Loucy (cell line): ENCODE measurements around the gene VAV2.

Experiments
- H2AFZ ChIP-seq: fragments of 200-600 bp; sonication (generic); 2 replicates; pipeline ENCODE4 v1.6.0; 2016; ENCODE audit warnings: antibody characterized with exemption, mild to moderate bottlenecking, low read length, moderate library complexity
- H3F3A ChIP-seq: fragments of 200-600 bp; 2 replicates; pipeline ENCODE4 v1.6.0; 2016; ENCODE audit warnings: antibody characterized with exemption, low read depth, mild to moderate bottlenecking
- H3K27me3 ChIP-seq: fragments of 200-600 bp; sonication (generic); 2 replicates; pipeline ENCODE4 v1.6.1; 2014; ENCODE audit warnings: low read length, mild to moderate bottlenecking; ENCODE audit not compliant: insufficient read depth, poor library complexity, severe bottlenecking
- H3K36me3 ChIP-seq: fragments of 200-600 bp; sonication (generic); 2 replicates; pipeline ENCODE4 v1.6.1; 2016; ENCODE audit warnings: low read length; ENCODE audit not compliant: insufficient read depth
- H3K4me1 ChIP-seq: fragments of 200-600 bp; sonication (generic); 2 replicates; pipeline ENCODE4 v1.5.1; 2014; ENCODE audit warnings: low read length, mild to moderate bottlenecking; ENCODE audit not compliant: insufficient read depth, poor library complexity, severe bottlenecking
- H3K4me2 ChIP-seq: fragments of 200-600 bp; sonication (generic); 2 replicates; pipeline ENCODE4 v1.6.0; 2014; ENCODE audit warnings: antibody characterized with exemption, low read length, low read depth, mild to moderate bottlenecking; ENCODE audit not compliant: poor library complexity, severe bottlenecking
- H3K4me3 ChIP-seq: fragments of 200-600 bp; sonication (generic); 2 replicates; pipeline ENCODE4 v1.5.1; 2014; ENCODE audit warnings: low read length, mild to moderate bottlenecking, mixed read lengths; ENCODE audit not compliant: poor library complexity, severe bottlenecking
- H3K79me2 ChIP-seq: fragments of 200-600 bp; sonication (generic); 2 replicates; pipeline ENCODE4 v1.6.1; 2014; ENCODE audit warnings: low read length; ENCODE audit not compliant: insufficient read depth
- H3K9ac ChIP-seq: fragments of 200-600 bp; sonication (generic); 2 replicates; pipeline ENCODE4 v1.6.0; 2014; ENCODE audit warnings: mild to moderate bottlenecking, low read depth, low read length, moderate library complexity; ENCODE audit not compliant: poor library complexity, severe bottlenecking
- H3K9me2 ChIP-seq: fragments of 200-600 bp; sonication (generic); replicated peaks from 2 replicates; pipeline ENCODE4 v1.6.1; 2016; ENCODE audit warnings: low read depth, low read length, mixed read lengths
- H3K9me3 ChIP-seq: fragments of 200-600 bp; sonication (generic); 2 replicates; pipeline ENCODE4 v1.6.1; 2014; ENCODE audit warnings: mild to moderate bottlenecking, antibody characterized with exemption, low read length, low read depth; ENCODE audit not compliant: insufficient read depth
- H4K20me1 ChIP-seq: fragments of 200-600 bp; sonication (generic); 2 replicates; pipeline ENCODE4 v1.6.0; 2014; ENCODE audit warnings: antibody characterized with exemption, low read length, mild to moderate bottlenecking; ENCODE audit not compliant: insufficient read depth, poor library complexity, severe bottlenecking
- CTCF ChIP-seq: fragments of 200-600 bp; sonication (generic); conservative IDR thresholded peaks from 2 replicates; pipeline ENCODE4 v1.5.1; 2014; ENCODE audit warnings: mild to moderate bottlenecking, antibody characterized with exemption, low read length
- EZH2phosphoT487 ChIP-seq: fragments of 200-600 bp; IDR thresholded peaks from 2 replicates; pipeline ENCODE4 v1.6.1; 2018; ENCODE audit warnings: antibody characterized with exemption, mild to moderate bottlenecking, moderate library complexity, borderline replicate concordance

Gene VAV2

DNA sequence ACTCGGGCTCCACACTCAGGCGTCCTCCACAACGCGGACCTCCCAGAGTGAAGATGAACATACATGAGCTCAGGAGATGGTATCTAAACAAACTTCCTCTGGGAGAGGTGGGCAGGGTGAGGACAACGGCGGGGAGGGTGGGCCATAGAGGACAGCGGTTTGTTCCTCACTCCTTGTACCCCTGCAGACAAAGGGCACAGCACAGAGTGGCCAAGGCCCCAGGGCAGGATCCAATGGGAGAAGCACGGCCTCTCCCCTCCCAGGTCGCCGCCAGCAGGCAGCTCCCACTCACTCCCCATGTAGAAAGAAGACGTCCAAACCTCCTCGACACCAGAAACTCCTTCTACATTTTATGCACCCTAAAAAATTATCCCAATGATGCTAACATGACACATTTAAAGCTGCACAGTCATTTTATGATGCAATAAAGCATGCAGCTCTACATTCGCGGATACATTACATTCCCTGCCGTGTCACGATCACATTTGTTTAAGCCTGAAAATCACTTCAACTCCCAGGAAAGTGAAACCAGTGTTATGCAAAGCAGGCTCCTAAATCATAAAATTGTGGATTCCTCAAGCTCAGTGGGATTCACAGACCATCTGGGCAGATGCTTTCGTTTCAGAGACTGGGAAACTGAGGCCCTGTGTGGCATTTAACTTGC, 166.4 kb downstream of the VAV2 start:
- Histone ChIP-seq H3F3A (no peaks in the 10 kb centered on the region), H3K36me3 (peaks cover 3% of the 10 kb centered on the region; the same call in 1 of the 2 replicates), H4K20me1 (no peaks in the 10 kb centered on the region), H3K79me2 (no peaks in the 10 kb centered on the region), H3K9me2 (no peaks in the 10 kb centered on the region), H3K9ac (no peak overlapping the region), H3K4me2 (no peak overlapping the region), H2AFZ (no peak overlapping the region), H3K27me3 (no peaks in the 10 kb centered on the region), H3K4me3 (no peak overlapping the region), H3K4me1 (no peaks in the 10 kb centered on the region), H3K9me3 (no peaks in the 10 kb centered on the region)
- no peak for TF ChIP-seq CTCF
- TF ChIP-seq EZH2phosphoT487 = no peak

DNA sequence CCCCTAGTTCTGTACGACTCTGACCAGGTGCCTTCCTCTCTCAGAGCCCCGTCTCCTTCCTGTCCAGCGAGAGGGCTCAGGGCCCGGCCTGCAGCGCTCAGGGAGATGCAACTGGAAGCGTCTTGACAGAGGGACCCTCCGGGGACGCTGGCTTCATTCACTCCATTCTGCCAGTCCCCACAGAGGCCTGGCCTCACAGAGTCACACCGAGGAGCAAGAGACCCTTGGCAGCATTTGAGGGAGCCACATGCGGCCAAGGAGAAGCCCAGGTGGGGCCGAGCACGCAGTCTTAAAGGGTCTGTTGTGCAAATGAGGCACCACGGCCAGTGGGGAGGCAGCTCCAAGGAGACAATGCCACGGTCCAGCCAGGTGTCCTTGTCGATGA, 167.3 kb downstream of the VAV2 start:
- peaks cover 1% of the 10 kb centered on the region; the same call in 1 of the 2 replicates for H3K36me3 ChIP-seq
- H3K9ac ChIP-seq = no peak overlapping the region
- no peaks in the 10 kb centered on the region for H4K20me1 ChIP-seq
- H3K9me2 ChIP-seq = no peaks in the 10 kb centered on the region
- no peaks in the 10 kb centered on the region for H3K4me1 ChIP-seq
- no peak overlapping the region for H3K4me2 ChIP-seq
- no peaks in the 10 kb centered on the region for H3K27me3 ChIP-seq
- no peaks in the 10 kb centered on the region for H3F3A ChIP-seq
- TF ChIP-seq CTCF = no peak
- TF ChIP-seq EZH2phosphoT487 = no peak
- H3K79me2 ChIP-seq = no peaks in the 10 kb centered on the region
- H3K9me3 ChIP-seq = no peaks in the 10 kb centered on the region
- H2AFZ ChIP-seq = no peak overlapping the region
- H3K4me3 ChIP-seq = no peak overlapping the region

GRCh38 chr9:133824106-133824801, 167.9 kb downstream of the VAV2 start:
- H3K4me2 ChIP-seq = no peak overlapping the region
- H3F3A ChIP-seq = no peaks in the 10 kb centered on the region
- no peak overlapping the region for H3K4me3 ChIP-seq
- H2AFZ ChIP-seq = no peak overlapping the region
- TF ChIP-seq EZH2phosphoT487 = no peak
- TF ChIP-seq CTCF = no peak
- no peaks in the 10 kb centered on the region for H3K79me2 ChIP-seq
- H3K9ac ChIP-seq = no peak overlapping the region
- no peaks in the 10 kb centered on the region for H3K9me2 ChIP-seq
- no peaks in the 10 kb centered on the region for H4K20me1 ChIP-seq
- no peaks in the 10 kb centered on the region; the same call in 1 of the 2 replicates for H3K36me3 ChIP-seq
- no peaks in the 10 kb centered on the region for H3K4me1 ChIP-seq
- no peaks in the 10 kb centered on the region for H3K9me3 ChIP-seq
- no peaks in the 10 kb centered on the region for H3K27me3 ChIP-seq
